Measurements from ENCODE around the gene IGLL5.
"Not testable (repeated sequence)": the region's sequence is repeated elsewhere in the genome, so short reads cannot be mapped to it uniquely, and the experiment has no call there.

The IGLL5 gene

GRCh38 chr22:22897091-22897490 is 9.5 kb downstream of the IGLL5 start:
- Histone ChIP-seq H3K4me1 (ENCODE audit: control insufficient read depth, insufficient read depth, low read length) (no peaks in the 10 kb centered on the region), H3K27ac (ENCODE audit: low read depth, low read length) (no peak overlapping the region), H3K36me3 (ENCODE audit: control insufficient read depth, insufficient read depth, low read length) (no peaks in the 10 kb centered on the region), H3K9me3 (ENCODE audit: control insufficient read depth, insufficient read depth, low read length) (no peaks in the 10 kb centered on the region), H3K4me3 (ENCODE audit: low read depth, low read length) (no peak overlapping the region), H3K9ac (ENCODE audit: low read depth, low read length) (no peak overlapping the region), H3K27me3 (ENCODE audit: control insufficient read depth, insufficient read depth, low read length) (peaks cover 39% of the 10 kb centered on the region)

DNA sequence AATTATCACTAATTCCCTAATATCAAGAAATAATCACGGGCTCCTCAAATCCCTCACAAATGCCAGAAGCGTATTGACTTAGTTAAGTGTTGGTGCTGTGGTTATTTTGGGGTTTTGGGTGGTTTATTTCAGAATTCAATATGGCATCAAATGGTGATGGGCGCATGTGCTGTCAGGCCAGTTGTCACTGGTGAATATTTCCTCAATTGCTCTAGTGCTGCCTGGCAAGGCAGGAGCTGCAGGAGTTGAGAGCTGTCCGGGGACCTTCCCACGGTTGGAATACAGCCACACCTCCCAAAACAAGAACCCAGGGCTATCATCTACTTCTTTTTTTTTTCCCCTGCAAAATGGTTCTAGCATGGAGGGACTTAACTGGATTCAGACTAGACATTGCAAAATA is 10.3 kb downstream of the IGLL5 start:
- H3K36me3 ChIP-seq (ENCODE audit: control insufficient read depth, insufficient read depth, low read length) = no peaks in the 10 kb centered on the region
- no peak overlapping the region for H3K27ac ChIP-seq (ENCODE audit: low read depth, low read length)
- peaks cover 33% of the 10 kb centered on the region for H3K27me3 ChIP-seq (ENCODE audit: control insufficient read depth, insufficient read depth, low read length)
- H3K9ac ChIP-seq (ENCODE audit: low read depth, low read length) = no peak overlapping the region
- no peaks in the 10 kb centered on the region for H3K9me3 ChIP-seq (ENCODE audit: control insufficient read depth, insufficient read depth, low read length)
- H3K4me1 ChIP-seq (ENCODE audit: control insufficient read depth, insufficient read depth, low read length) = no peaks in the 10 kb centered on the region
- no peak overlapping the region for H3K4me3 ChIP-seq (ENCODE audit: low read depth, low read length)

- H3K4me3 ChIP-seq (ENCODE audit: low read depth, low read length); H3K36me3 ChIP-seq (ENCODE audit: control insufficient read depth, insufficient read depth, low read length); H3K9me3 ChIP-seq (ENCODE audit: control insufficient read depth, insufficient read depth, low read length); H3K4me1 ChIP-seq (ENCODE audit: control insufficient read depth, insufficient read depth, low read length); H3K9ac ChIP-seq (ENCODE audit: low read depth, low read length); H3K27ac ChIP-seq (ENCODE audit: low read depth, low read length): not testable (repeated sequence)
- peaks cover 30% of the 10 kb centered on the region for H3K27me3 ChIP-seq (ENCODE audit: control insufficient read depth, insufficient read depth, low read length)
These were observed 10.9 kb downstream of the IGLL5 start for GRCh38 chr22:22898411-22898950.

GRCh38 chr22:22899342-22900080 is 11.9 kb downstream of the IGLL5 start:
- not testable (repeated sequence) for H3K9me3 ChIP-seq (ENCODE audit: control insufficient read depth, insufficient read depth, low read length); H3K27ac ChIP-seq (ENCODE audit: low read depth, low read length); H3K36me3 ChIP-seq (ENCODE audit: control insufficient read depth, insufficient read depth, low read length); H3K9ac ChIP-seq (ENCODE audit: low read depth, low read length); H3K4me1 ChIP-seq (ENCODE audit: control insufficient read depth, insufficient read depth, low read length); H3K4me3 ChIP-seq (ENCODE audit: low read depth, low read length)
- H3K27me3 ChIP-seq (ENCODE audit: control insufficient read depth, insufficient read depth, low read length) = peaks cover 33% of the 10 kb centered on the region

- H3K27ac ChIP-seq (ENCODE audit: low read depth, low read length); H3K4me3 ChIP-seq (ENCODE audit: low read depth, low read length); H3K9ac ChIP-seq (ENCODE audit: low read depth, low read length); H3K4me1 ChIP-seq (ENCODE audit: control insufficient read depth, insufficient read depth, low read length); H3K9me3 ChIP-seq (ENCODE audit: control insufficient read depth, insufficient read depth, low read length); H3K36me3 ChIP-seq (ENCODE audit: control insufficient read depth, insufficient read depth, low read length): not testable (repeated sequence)
- peaks cover 24% of the 10 kb centered on the region for H3K27me3 ChIP-seq (ENCODE audit: control insufficient read depth, insufficient read depth, low read length)
These were observed 13.1 kb downstream of the IGLL5 start for GRCh38 chr22:22900527-22901205.

DNA sequence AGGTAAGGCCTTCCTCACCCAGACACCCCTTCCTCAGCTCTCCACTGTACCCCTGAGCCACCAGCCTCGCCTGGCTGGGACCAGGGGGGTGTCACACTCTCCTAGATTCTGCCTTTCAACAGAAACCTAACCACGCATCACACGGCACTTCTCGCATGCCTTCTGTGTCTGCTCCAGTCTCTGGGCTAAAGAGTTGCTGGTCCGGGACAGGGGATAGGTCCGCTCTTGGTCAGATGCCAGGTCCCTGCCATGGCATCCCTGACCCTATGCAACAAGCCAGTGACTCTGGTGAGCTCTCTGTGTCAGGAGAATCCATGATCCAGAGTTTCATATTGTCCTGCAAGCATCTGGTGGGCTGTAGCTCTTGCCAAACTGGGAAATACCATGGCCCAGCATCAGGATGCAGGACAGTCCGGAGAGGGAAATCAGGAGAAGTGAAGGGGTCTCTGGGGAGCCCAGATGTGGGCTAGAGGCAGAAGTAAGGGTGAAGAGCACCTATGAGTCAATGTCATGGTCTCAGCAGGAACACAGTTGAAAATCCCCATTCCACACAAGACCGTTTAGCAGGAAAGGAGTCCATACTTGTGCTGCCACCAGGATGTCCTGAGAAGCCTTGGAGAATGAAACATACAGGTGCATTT is 14.1 kb downstream of the IGLL5 start:
- Histone ChIP-seq H3K27me3 (ENCODE audit: control insufficient read depth, insufficient read depth, low read length) (peaks cover 14% of the 10 kb centered on the region), H3K4me3 (ENCODE audit: low read depth, low read length) (no peak overlapping the region), H3K27ac (ENCODE audit: low read depth, low read length) (no peak overlapping the region), H3K4me1 (ENCODE audit: control insufficient read depth, insufficient read depth, low read length) (no peaks in the 10 kb centered on the region), H3K36me3 (ENCODE audit: control insufficient read depth, insufficient read depth, low read length) (no peaks in the 10 kb centered on the region), H3K9me3 (ENCODE audit: control insufficient read depth, insufficient read depth, low read length) (no peaks in the 10 kb centered on the region), H3K9ac (ENCODE audit: low read depth, low read length) (no peak overlapping the region)

GRCh38 chr22:22902247-22903001 is 14.8 kb downstream of the IGLL5 start:
- no peak overlapping the region for H3K4me3 ChIP-seq (ENCODE audit: low read depth, low read length)
- no peaks in the 10 kb centered on the region; the same call in 1 of the 2 replicates for H3K9me3 ChIP-seq (ENCODE audit: control insufficient read depth, insufficient read depth, low read length)
- H3K9ac ChIP-seq (ENCODE audit: low read depth, low read length) = no peak overlapping the region
- no peak overlapping the region for H3K27ac ChIP-seq (ENCODE audit: low read depth, low read length)
- H3K36me3 ChIP-seq (ENCODE audit: control insufficient read depth, insufficient read depth, low read length) = no peaks in the 10 kb centered on the region
- H3K4me1 ChIP-seq (ENCODE audit: control insufficient read depth, insufficient read depth, low read length) = no peaks in the 10 kb centered on the region
- peaks cover 10% of the 10 kb centered on the region for H3K27me3 ChIP-seq (ENCODE audit: control insufficient read depth, insufficient read depth, low read length)

DNA sequence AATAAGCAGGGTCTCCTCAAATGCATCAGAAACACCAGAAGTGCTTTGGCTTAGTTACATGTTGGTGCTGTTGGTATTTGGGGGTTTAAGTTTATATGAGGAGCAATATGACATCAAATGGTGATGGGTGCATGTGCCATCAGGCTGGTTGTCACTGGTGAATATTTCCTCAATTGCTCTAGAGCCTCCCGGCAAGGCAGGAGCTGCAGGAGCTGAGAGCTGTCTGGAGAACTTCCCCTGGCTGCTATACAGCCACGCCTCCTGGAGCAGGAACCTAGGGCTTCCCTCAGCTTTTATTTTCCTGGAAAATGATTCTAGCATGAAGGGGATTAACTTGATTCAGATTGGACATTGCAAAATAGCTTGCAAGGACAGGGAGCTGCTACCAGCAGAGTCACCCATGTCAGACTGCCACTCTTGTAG is 15.8 kb downstream of the IGLL5 start:
- no peak overlapping the region for H3K27ac ChIP-seq (ENCODE audit: low read depth, low read length)

DNA sequence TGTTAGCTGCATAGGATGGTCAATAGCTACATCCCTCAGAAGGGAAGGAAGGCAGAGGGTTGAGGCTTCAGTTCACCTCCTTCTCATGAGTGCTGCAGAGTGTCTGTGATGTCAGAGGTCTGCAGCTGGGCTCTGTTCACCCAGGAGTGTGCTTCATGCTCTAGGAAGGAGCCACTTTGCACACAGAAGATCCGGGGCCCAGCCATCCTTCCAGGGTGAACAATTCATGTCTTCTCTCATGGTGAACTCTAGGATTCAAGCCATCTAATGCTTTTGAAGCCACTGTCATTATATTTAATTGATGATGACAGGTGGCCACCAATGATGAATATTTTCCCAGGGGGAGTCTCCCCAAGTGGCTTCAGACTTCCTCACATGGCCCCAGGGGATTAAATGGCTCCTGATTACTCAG is 16.2 kb downstream of the IGLL5 start:
- H3K9me3 ChIP-seq (ENCODE audit: control insufficient read depth, insufficient read depth, low read length); H3K9ac ChIP-seq (ENCODE audit: low read depth, low read length); H3K4me1 ChIP-seq (ENCODE audit: control insufficient read depth, insufficient read depth, low read length); H3K27ac ChIP-seq (ENCODE audit: low read depth, low read length); H3K4me3 ChIP-seq (ENCODE audit: low read depth, low read length); H3K36me3 ChIP-seq (ENCODE audit: control insufficient read depth, insufficient read depth, low read length): not testable (repeated sequence)
- peaks cover 15% of the 10 kb centered on the region for H3K27me3 ChIP-seq (ENCODE audit: control insufficient read depth, insufficient read depth, low read length)

More for the DNA sequence above, 15.8 kb downstream of the IGLL5 start:
- Histone ChIP-seq H3K9me3 (ENCODE audit: control insufficient read depth, insufficient read depth, low read length) (peaks cover 7% of the 10 kb centered on the region; the same call in 1 of the 2 replicates), H3K36me3 (ENCODE audit: control insufficient read depth, insufficient read depth, low read length) (no peaks in the 10 kb centered on the region), H3K9ac (ENCODE audit: low read depth, low read length) (no peak overlapping the region), H3K4me3 (ENCODE audit: low read depth, low read length) (no peak overlapping the region), H3K27me3 (ENCODE audit: control insufficient read depth, insufficient read depth, low read length) (peaks cover 15% of the 10 kb centered on the region), H3K4me1 (ENCODE audit: control insufficient read depth, insufficient read depth, low read length) (no peaks in the 10 kb centered on the region)

DNA sequence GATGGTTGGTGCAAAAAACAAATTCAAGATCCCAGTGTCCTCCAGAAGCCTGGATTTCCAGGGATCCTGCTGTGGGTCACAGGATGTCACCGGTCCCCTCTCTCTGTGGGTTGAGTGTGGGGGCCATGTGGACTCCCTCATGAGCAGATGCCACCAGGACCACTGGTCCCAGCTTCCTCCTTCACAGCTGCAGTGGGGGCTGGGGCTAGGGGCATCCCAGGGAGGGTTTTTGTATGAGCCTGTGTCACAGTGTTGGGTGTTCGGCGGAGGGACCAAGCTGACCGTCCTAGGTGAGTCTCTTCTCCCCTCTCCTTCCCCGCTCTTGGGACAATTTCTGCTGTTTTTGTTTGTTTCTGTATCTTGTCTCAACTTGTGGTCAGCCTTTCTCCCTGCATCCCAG is 17.1 kb downstream of the IGLL5 start:
- H3K9me3 ChIP-seq (ENCODE audit: control insufficient read depth, insufficient read depth, low read length); H3K4me1 ChIP-seq (ENCODE audit: control insufficient read depth, insufficient read depth, low read length); H3K9ac ChIP-seq (ENCODE audit: low read depth, low read length); H3K36me3 ChIP-seq (ENCODE audit: control insufficient read depth, insufficient read depth, low read length); H3K4me3 ChIP-seq (ENCODE audit: low read depth, low read length); H3K27ac ChIP-seq (ENCODE audit: low read depth, low read length): not testable (repeated sequence)
- peaks cover 23% of the 10 kb centered on the region for H3K27me3 ChIP-seq (ENCODE audit: control insufficient read depth, insufficient read depth, low read length)
